WTC11 (cell line): ENCODE measurements around the gene CCDC116. TPM values are rescaled to one million over a fixed set of nuclear protein-coding genes. Genes with fewer than 3 reads are reported as not detected.

Source experiments
- ATAC-seq: fragments of 200-7000 bp; cut with Tn5 transposase; 2 replicates; pipeline ENCODE4 v1.10.0; 2021; ENCODE audit warnings: mild to moderate bottlenecking, moderate library complexity
- CTCF ChIA-PET: fragments of 300-600 bp; sonication (Branson Sonifier 250); formaldehyde crosslinking; loops from one replicate; lab custom pipeline; 2021; ENCODE audit warnings: antibody characterized with exemption; lab: Charles Lee
- POLR2A ChIA-PET: fragments of 350-600 bp; sonication (Branson Sonifier 250); formaldehyde crosslinking; loops from one replicate; lab custom pipeline; 2021; ENCODE audit warnings: antibody characterized with exemption; lab: Charles Lee
- DNase-seq: peaks from one replicate; pipeline ENCODE4 v3.0.0; 2021; ENCODE audit warnings: low spot score
- H3K27ac Mint-ChIP-seq: 2 replicates; pipeline ENCODE4 v1.8.0; 2021; ENCODE audit warnings: mixed read lengths
- H3K27me3 Mint-ChIP-seq: 2 replicates; pipeline ENCODE4 v1.8.0; 2021; ENCODE audit warnings: low read depth, mild to moderate bottlenecking, moderate library complexity, mixed read lengths
- H3K36me3 Mint-ChIP-seq: 2 replicates; pipeline ENCODE4 v1.8.0; 2021; ENCODE audit warnings: mixed read lengths
- H3K4me1 Mint-ChIP-seq: 2 replicates; pipeline ENCODE4 v1.8.0; 2022; ENCODE audit warnings: mixed read lengths
- H3K4me3 Mint-ChIP-seq: 2 replicates; pipeline ENCODE4 v1.8.0; 2021; ENCODE audit warnings: mild to moderate bottlenecking, moderate library complexity, mixed read lengths
- H3K9me3 Mint-ChIP-seq: 2 replicates; pipeline ENCODE4 v1.8.0; 2021; ENCODE audit warnings: mixed read lengths
- EMX1 ChIP-seq: fragments of 250-450 bp; sonication (Bioruptor Pico); IDR thresholded peaks from 2 replicates; pipeline ENCODE4 v1.8.0; 2021; ENCODE audit warnings: mild to moderate bottlenecking
- ETV6 ChIP-seq: sonication (generic); formaldehyde crosslinking; IDR thresholded peaks from 2 replicates; pipeline ENCODE4 v1.8.1; 2022; ENCODE audit warnings: mild to moderate bottlenecking, missing genetic modification reagents
- FOXJ3 ChIP-seq: sonication (generic); formaldehyde crosslinking; IDR thresholded peaks from 2 replicates; pipeline ENCODE4 v1.9.0; 2021; ENCODE audit warnings: missing genetic modification reagents, mild to moderate bottlenecking, borderline replicate concordance
- FOXP1 ChIP-seq: sonication (generic); formaldehyde crosslinking; IDR thresholded peaks from 2 replicates; pipeline ENCODE4 v1.8.0; 2022; ENCODE audit warnings: missing genetic modification reagents, mild to moderate bottlenecking, moderate library complexity, borderline replicate concordance
- GRHL2 ChIP-seq: fragments of 250-450 bp; sonication (Bioruptor Pico); IDR thresholded peaks from 2 replicates; pipeline ENCODE4 v1.8.0; 2022; ENCODE audit warnings: mild to moderate bottlenecking, moderate library complexity; ENCODE audit not compliant: insufficient replicate concordance, severe bottlenecking
- GTF2I ChIP-seq: fragments of 250-450 bp; sonication (Bioruptor Pico); conservative IDR thresholded peaks from 2 replicates; pipeline ENCODE4 v1.4.0; 2021; ENCODE audit warnings: mild to moderate bottlenecking
- HMGA2 ChIP-seq: fragments of 250-450 bp; sonication (Bioruptor Pico); IDR thresholded peaks from 2 replicates; pipeline ENCODE4 v1.4.0; 2021; ENCODE audit warnings: mild to moderate bottlenecking, moderate library complexity
- JAZF1 ChIP-seq: fragments of 250-450 bp; sonication (Bioruptor Pico); IDR thresholded peaks from 2 replicates; pipeline ENCODE4 v1.9.0; 2021; ENCODE audit warnings: moderate library complexity, mild to moderate bottlenecking, inconsistent platforms
- JUN ChIP-seq: sonication (generic); formaldehyde crosslinking; IDR thresholded peaks from 2 replicates; pipeline ENCODE4 v1.8.0; 2023; ENCODE audit warnings: mild to moderate bottlenecking, missing genetic modification reagents
- KAT7 ChIP-seq: sonication (generic); formaldehyde crosslinking; IDR thresholded peaks from 2 replicates; pipeline ENCODE4 v1.8.1; 2023; ENCODE audit warnings: missing genetic modification reagents, mild to moderate bottlenecking, borderline replicate concordance
- MYBL2 ChIP-seq: sonication (generic); formaldehyde crosslinking; IDR thresholded peaks from 2 replicates; pipeline ENCODE4 v1.8.1; 2023; ENCODE audit warnings: mild to moderate bottlenecking, moderate library complexity, missing genetic modification reagents
- NFE2L1 ChIP-seq: sonication (generic); formaldehyde crosslinking; IDR thresholded peaks from 2 replicates; pipeline ENCODE4 v1.8.1; 2023; ENCODE audit warnings: missing genetic modification reagents
- PRRX2 ChIP-seq: fragments of 250-450 bp; sonication (Bioruptor Pico); IDR thresholded peaks from 2 replicates; pipeline ENCODE4 v1.8.0; 2021; ENCODE audit warnings: mild to moderate bottlenecking
- SOX15 ChIP-seq: fragments of 250-450 bp; sonication (Bioruptor Pico); IDR thresholded peaks from 2 replicates; pipeline ENCODE4 v1.9.0; 2021; ENCODE audit warnings: mild to moderate bottlenecking
- ZNF263 ChIP-seq: sonication (generic); formaldehyde crosslinking; IDR thresholded peaks from 2 replicates; pipeline ENCODE4 v1.8.1; 2022; ENCODE audit warnings: low read depth, mild to moderate bottlenecking, moderate library complexity, missing genetic modification reagents
- total RNA-seq: library from RNA; stranded (reverse); gene quantifications from 3 replicates; pipeline ENCODE4 v1.2.3, GENCODE V29; 2021
- TF ChIP-seq, protein P1 (sequence below): sonication (generic); formaldehyde crosslinking; IDR thresholded peaks from 2 replicates; pipeline ENCODE4 v1.8.0; 2022; ENCODE audit warnings: mild to moderate bottlenecking, missing genetic modification reagents
- TF ChIP-seq, protein P2 (sequence below): fragments of 250-450 bp; sonication (Bioruptor Pico); IDR thresholded peaks from 2 replicates; pipeline ENCODE4 v1.9.0; 2021; ENCODE audit warnings: mild to moderate bottlenecking, borderline replicate concordance
- TF ChIP-seq, protein P3 (sequence below): fragments of 250-450 bp; sonication (Bioruptor Pico); conservative IDR thresholded peaks from 2 replicates; pipeline ENCODE4 v1.9.0; 2021; ENCODE audit warnings: mild to moderate bottlenecking
- TF ChIP-seq, protein P4 (sequence below): fragments of 250-450 bp; sonication (Bioruptor Pico); IDR thresholded peaks from 2 replicates; pipeline ENCODE4 v1.9.0; 2021; ENCODE audit warnings: moderate library complexity, mild to moderate bottlenecking, inconsistent platforms, borderline replicate concordance
- TF ChIP-seq, protein P5 (sequence below): sonication (generic); formaldehyde crosslinking; IDR thresholded peaks from 2 replicates; pipeline ENCODE4 v1.8.1; 2022; ENCODE audit warnings: low read depth, mild to moderate bottlenecking, moderate library complexity, missing genetic modification reagents, borderline replicate concordance
- TF ChIP-seq, protein P6 (sequence below): sonication (generic); formaldehyde crosslinking; IDR thresholded peaks from 2 replicates; pipeline ENCODE4 v1.8.0; 2022; ENCODE audit warnings: mild to moderate bottlenecking, missing genetic modification reagents

Gene CCDC116
- total RNA-seq, 1 experiment from 2014 or later, result 0.57 TPM

DNA sequence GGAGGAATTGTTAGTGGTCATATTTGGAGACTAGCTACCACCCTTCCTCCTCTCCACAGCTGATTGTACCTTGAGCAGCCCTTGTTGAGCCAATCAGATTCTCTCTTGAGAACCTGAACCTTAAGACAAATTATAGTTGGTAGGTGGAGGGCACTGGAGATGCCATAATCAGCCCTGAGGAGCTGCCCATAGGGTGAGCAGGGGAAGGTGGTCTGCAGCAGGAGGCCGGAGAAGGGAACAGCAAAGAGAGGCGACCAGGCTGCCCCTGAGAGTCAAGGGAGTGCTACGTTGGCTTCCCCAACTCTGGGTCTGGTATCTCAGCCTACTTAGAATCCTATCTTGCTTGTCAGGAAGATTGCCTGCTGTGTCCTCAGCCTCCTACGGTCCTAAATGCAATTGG is 6.8 kb downstream of the CCDC116 start (continued):
- no peak for TF ChIP-seq SOX15 (CRISPR knock-in tag)
- TF ChIP-seq ZNF263 (CRISPR knock-in tag), result no peak
- TF ChIP-seq, protein P1, sequence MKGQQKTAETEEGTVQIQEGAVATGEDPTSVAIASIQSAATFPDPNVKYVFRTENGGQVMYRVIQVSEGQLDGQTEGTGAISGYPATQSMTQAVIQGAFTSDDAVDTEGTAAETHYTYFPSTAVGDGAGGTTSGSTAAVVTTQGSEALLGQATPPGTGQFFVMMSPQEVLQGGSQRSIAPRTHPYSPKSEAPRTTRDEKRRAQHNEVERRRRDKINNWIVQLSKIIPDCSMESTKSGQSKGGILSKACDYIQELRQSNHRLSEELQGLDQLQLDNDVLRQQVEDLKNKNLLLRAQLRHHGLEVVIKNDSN (CRISPR knock-in tag), result no peak
- TF ChIP-seq, protein P2, sequence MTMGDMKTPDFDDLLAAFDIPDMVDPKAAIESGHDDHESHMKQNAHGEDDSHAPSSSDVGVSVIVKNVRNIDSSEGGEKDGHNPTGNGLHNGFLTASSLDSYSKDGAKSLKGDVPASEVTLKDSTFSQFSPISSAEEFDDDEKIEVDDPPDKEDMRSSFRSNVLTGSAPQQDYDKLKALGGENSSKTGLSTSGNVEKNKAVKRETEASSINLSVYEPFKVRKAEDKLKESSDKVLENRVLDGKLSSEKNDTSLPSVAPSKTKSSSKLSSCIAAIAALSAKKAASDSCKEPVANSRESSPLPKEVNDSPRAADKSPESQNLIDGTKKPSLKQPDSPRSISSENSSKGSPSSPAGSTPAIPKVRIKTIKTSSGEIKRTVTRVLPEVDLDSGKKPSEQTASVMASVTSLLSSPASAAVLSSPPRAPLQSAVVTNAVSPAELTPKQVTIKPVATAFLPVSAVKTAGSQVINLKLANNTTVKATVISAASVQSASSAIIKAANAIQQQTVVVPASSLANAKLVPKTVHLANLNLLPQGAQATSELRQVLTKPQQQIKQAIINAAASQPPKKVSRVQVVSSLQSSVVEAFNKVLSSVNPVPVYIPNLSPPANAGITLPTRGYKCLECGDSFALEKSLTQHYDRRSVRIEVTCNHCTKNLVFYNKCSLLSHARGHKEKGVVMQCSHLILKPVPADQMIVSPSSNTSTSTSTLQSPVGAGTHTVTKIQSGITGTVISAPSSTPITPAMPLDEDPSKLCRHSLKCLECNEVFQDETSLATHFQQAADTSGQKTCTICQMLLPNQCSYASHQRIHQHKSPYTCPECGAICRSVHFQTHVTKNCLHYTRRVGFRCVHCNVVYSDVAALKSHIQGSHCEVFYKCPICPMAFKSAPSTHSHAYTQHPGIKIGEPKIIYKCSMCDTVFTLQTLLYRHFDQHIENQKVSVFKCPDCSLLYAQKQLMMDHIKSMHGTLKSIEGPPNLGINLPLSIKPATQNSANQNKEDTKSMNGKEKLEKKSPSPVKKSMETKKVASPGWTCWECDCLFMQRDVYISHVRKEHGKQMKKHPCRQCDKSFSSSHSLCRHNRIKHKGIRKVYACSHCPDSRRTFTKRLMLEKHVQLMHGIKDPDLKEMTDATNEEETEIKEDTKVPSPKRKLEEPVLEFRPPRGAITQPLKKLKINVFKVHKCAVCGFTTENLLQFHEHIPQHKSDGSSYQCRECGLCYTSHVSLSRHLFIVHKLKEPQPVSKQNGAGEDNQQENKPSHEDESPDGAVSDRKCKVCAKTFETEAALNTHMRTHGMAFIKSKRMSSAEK, result no peak
- no peak for TF ChIP-seq FOXJ3 (CRISPR knock-in tag)

DNA sequence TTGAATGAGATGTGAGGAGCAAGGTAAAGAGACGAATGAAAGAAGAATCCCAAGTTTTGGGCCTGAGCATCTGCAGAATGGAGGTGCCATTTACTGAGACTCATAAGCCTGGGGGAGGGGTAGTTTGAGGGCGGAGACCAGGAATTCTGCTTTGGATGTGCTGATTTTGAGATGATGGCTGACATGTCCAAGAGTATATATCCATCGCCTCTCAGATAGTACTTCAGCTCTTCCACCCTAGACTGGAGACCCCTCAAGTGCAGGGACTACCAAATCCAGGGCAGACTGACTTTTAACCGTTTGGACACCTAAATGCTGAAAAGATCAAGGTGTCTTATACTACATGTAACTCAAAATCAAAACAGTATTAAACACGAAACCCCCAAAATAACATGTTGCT is 8.2 kb downstream of the CCDC116 start:
- CTCF ChIA-PET, result interaction anchor here (0.6 to 4.3 kb wide), 18 partner anchors 12 to 297 kb away, joined by 3 to 273 read pairs (median 5); partner anchors contain the start of genes CCDC116, PPIL2, YDJC and YPEL1
- H3K4me1 Mint-ChIP-seq, result peaks cover 13% of the 10 kb centered on the region
- TF ChIP-seq, protein P3, sequence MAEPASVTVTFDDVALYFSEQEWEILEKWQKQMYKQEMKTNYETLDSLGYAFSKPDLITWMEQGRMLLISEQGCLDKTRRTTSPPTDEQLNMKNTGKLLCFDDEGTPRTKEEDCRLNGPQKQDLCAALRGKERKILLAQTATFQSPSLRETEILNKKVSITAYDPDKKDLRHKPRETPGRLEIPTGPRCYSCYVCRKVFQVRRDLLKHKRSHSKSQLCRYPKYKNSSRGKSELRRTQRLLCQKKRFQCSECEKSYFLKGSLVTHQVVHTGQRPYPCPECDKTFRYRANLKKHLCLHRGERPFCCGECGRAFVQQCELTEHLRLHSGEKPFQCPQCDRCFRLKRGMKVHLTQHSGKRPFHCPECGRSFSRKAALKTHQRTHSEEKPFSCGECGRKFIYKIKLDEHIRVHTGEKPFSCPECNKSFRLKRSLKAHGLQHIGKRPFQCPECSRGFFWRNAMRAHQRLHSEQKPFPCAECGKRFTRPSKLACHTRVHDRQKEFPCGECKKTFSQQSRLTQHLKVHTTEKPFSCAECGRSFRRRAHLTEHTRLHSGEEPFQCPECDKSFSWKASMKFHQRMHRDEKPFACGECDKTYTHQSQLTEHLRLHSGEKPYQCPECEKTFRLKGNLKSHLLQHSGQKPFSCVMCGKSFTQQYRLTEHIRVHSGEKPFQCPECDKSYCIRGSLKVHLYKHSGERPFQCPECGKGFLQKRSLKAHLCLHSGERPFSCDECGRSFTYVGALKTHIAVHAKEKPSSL (CRISPR knock-in tag), result no peak
- TF ChIP-seq, protein P4, sequence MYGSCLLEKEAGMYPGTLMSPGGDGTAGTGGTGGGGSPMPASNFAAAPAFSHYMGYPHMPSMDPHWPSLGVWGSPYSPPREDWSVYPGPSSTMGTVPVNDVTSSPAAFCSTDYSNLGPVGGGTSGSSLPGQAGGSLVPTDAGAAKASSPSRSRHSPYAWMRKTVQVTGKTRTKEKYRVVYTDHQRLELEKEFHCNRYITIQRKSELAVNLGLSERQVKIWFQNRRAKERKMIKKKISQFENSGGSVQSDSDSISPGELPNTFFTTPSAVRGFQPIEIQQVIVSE, result no peak
- TF ChIP-seq KAT7 (CRISPR knock-in tag) (no peak), MYBL2 (CRISPR knock-in tag) (no peak), HMGA2 (no peak), EMX1 (CRISPR knock-in tag) (no peak), GRHL2 (no peak), ETV6 (CRISPR knock-in tag) (no peak), PRRX2 (CRISPR knock-in tag) (no peak), FOXP1 (CRISPR knock-in tag) (no peak), GTF2I (CRISPR knock-in tag) (no peak), NFE2L1 (no peak), JAZF1 (CRISPR knock-in tag) (no peak), JUN (CRISPR knock-in tag) (no peak)
- TF ChIP-seq, protein P5, sequence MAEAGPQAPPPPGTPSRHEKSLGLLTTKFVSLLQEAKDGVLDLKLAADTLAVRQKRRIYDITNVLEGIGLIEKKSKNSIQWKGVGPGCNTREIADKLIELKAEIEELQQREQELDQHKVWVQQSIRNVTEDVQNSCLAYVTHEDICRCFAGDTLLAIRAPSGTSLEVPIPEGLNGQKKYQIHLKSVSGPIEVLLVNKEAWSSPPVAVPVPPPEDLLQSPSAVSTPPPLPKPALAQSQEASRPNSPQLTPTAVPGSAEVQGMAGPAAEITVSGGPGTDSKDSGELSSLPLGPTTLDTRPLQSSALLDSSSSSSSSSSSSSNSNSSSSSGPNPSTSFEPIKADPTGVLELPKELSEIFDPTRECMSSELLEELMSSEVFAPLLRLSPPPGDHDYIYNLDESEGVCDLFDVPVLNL (CRISPR knock-in tag), result no peak
- TF ChIP-seq, protein P6, sequence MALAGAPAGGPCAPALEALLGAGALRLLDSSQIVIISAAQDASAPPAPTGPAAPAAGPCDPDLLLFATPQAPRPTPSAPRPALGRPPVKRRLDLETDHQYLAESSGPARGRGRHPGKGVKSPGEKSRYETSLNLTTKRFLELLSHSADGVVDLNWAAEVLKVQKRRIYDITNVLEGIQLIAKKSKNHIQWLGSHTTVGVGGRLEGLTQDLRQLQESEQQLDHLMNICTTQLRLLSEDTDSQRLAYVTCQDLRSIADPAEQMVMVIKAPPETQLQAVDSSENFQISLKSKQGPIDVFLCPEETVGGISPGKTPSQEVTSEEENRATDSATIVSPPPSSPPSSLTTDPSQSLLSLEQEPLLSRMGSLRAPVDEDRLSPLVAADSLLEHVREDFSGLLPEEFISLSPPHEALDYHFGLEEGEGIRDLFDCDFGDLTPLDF (CRISPR knock-in tag), result no peak
- H3K4me3 Mint-ChIP-seq, result peak overlapping the region; percentile 83
- POLR2A ChIA-PET, result interaction anchor here (2.7 to 2.8 kb wide), 2 partner anchors 11 kb away, joined by 11 to 22 read pairs; partner anchors contain the start of gene YDJC
- no peak overlapping the region for H3K27ac Mint-ChIP-seq
- no peaks in the 10 kb centered on the region for H3K9me3 Mint-ChIP-seq
- ATAC-seq (no peak), DNase-seq (no peak)
- peaks cover 20% of the 10 kb centered on the region for H3K27me3 Mint-ChIP-seq
- H3K36me3 Mint-ChIP-seq, result peaks cover 11% of the 10 kb centered on the region
